Activated CD4-positive, alpha-beta T cell treated with anti-CD3 and anti-CD28 coated beads, Interleukin-10, Interleukin-2, amounts not matched to agents 100 ng/mL and 50 ng/mL, durations not matched to agents 16 hours and 8 hours (primary cell): ENCODE results near the gene PLPPR3.
"Not testable (repeated sequence)": the region's sequence is repeated elsewhere in the genome, so short reads cannot be mapped to it uniquely, and the experiment has no call there.

Experiments
- DNase-seq: peaks from one replicate; pipeline ENCODE4 v3.0.0-alpha.2; 2020

Gene PLPPR3

GRCh38 chr19:825897-826644 lies 4.3 kb upstream of the PLPPR3 start:
- DNase-seq: no peak

GRCh38 chr19:824885-825284 lies 3.1 kb upstream of the PLPPR3 start:
- no peak for DNase-seq

GRCh38 chr19:823565-824121 lies 1.9 kb upstream of the PLPPR3 start:
- no peak for DNase-seq

- DNase-seq: no peak
Measured at GRCh38 chr19:821231-821824, 427 bp downstream of the PLPPR3 start.

GRCh38 chr19:820212-820611 lies 1.5 kb downstream of the PLPPR3 start:
- DNase-seq: not testable (repeated sequence)

GRCh38 chr19:816500-816857 lies 5.3 kb downstream of the PLPPR3 start:
- no peak for DNase-seq

- DNase-seq: no peak
Measured at GRCh38 chr19:815775-816499, 5.8 kb downstream of the PLPPR3 start.

GRCh38 chr19:815079-815774 lies 6.5 kb downstream of the PLPPR3 start:
- DNase-seq: no peak

- no peak for DNase-seq
Measured at GRCh38 chr19:814152-815078, 7.3 kb downstream of the PLPPR3 start.

GRCh38 chr19:813219-814151 lies 8.3 kb downstream of the PLPPR3 start:
- no peak for DNase-seq

GRCh38 chr19:812747-813218 lies 9.0 kb downstream of the PLPPR3 start:
- no peak for DNase-seq

GRCh38 chr19:812049-812746 lies 9.6 kb downstream of the PLPPR3 start:
- DNase-seq: no peak

- no peak for DNase-seq
Measured at GRCh38 chr19:811506-812048, 10.2 kb downstream of the PLPPR3 start.

- DNase-seq: no peak
Measured at GRCh38 chr19:810883-811489, 10.8 kb downstream of the PLPPR3 start.

GRCh38 chr19:810077-810855 lies 11.5 kb downstream of the PLPPR3 start:
- DNase-seq: no peak

- DNase-seq: no peak
Measured at GRCh38 chr19:808423-808775, 13.4 kb downstream of the PLPPR3 start.

GRCh38 chr19:807627-808422 lies 13.9 kb downstream of the PLPPR3 start:
- DNase-seq: no peak
